ENCODE results near the gene MICAL2.

The MICAL2 gene

DNA sequence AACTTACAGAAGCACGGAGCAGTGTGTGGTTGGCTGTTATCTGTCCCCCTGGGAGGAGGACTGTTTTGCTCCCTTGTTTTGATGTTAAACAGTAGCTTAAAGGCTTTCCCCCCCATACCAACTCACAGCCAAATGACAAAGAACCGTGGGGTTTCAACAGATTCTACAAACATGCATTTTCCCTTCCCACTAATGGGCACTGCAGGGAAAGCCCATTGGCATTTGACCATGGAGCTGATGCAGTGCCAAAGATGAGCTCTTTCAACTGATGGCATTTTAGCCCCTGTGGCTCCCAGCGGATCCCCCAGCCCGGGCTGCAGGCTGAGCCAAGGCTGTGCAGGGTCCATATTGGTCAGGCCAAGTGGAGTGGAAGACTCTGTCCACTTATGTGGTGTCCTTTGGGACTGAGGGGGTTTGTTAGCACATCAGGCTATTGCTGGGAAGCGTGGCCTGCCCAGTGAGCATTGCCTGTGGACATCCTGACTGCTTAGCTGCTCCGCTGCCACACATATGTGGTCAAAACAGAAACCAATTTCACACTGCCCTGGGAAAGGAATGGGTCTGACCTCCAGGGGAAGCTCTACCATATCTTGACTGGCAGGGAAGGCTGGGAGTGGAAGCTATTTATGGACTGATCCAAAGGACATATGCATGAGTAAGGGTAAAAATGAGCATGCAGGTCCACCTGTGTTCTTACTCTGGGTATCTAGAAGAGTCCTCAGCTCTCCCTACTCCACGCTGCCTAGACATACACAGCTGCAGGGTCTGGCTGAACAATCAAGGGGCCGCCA, 150.5 kb downstream of the MICAL2 start:
- no peak for DNase-seq (ENCODE audit: low read depth)
- no peak overlapping the region for H3K4me3 ChIP-seq (ENCODE audit: low read length)
- no peak for TF ChIP-seq CTCF (IDR thresholded peaks at IDR 0.05; ENCODE audit: insufficient read depth, low read depth, low read length, missing control alignments)

DNA sequence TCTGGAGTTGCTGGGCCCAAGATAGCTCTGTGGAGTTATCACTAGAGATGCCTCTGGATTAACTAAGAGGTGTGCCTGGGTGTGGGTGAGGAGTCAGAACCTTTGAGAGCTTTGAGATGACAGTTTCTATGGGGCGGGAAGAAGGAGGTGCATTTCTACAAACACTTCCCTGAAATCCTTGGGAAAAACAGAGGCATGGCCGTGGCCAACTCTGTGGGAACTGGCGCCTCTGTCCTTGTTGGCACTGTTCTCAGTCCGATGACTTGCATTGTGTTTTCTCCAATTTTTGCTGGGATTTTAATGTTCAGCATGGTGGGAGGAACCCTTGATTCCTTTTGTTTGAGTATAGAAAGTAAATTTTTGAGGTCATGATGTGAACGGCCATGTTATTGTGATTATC, 151.2 kb downstream of the MICAL2 start:
- no peak for DNase-seq (ENCODE audit: low read depth)

DNA sequence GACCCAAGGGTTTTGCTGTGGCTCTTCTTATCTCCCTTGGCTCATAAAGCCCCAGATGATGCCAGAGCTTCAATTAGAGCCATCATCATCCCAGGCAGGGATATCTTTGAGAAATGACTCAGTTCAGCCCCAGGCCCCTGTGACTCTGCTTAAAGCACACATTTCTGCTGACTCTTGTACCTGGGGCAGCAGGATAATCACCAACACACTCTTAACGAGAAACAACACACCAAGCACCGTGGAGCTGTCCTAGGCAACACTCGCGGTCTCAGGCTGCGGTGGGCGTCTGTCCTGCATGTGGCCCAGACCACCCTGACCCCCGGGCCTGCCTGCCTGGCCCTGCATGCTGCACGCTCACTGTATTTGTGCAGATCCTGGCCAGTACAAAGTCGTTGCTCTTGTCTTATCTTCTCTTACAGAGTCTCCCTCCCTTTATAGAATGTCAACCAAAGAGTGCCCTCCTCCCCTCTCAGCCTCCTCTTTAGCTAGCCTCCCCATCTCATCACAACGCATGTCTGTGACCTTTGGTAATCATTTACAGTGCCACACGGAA, 152.8 kb downstream of the MICAL2 start:
- DNase-seq (ENCODE audit: low read depth) = peak; percentile 39
- no peak overlapping the region for H3K4me3 ChIP-seq (ENCODE audit: low read length)
- TF ChIP-seq CTCF (IDR thresholded peaks at IDR 0.05; ENCODE audit: insufficient read depth, low read depth, low read length, missing control alignments) = no peak

More for the DNA sequence above, 151.2 kb downstream of the MICAL2 start:
- no peak for TF ChIP-seq CTCF (IDR thresholded peaks at IDR 0.05; ENCODE audit: insufficient read depth, low read depth, low read length, missing control alignments)
- no peak overlapping the region for H3K4me3 ChIP-seq (ENCODE audit: low read length)

- DNase-seq (ENCODE audit: low read depth) = no peak
- TF ChIP-seq CTCF (IDR thresholded peaks at IDR 0.05; ENCODE audit: insufficient read depth, low read depth, low read length, missing control alignments) = no peak
- no peak overlapping the region for H3K4me3 ChIP-seq (ENCODE audit: low read length)
These were observed 154.0 kb downstream of the MICAL2 start for GRCh38 chr11:12264361-12264760.

- H3K4me3 ChIP-seq (ENCODE audit: low read length) = no peak overlapping the region
- TF ChIP-seq CTCF (IDR thresholded peaks at IDR 0.05; ENCODE audit: insufficient read depth, low read depth, low read length, missing control alignments) = no peak
- no peak for DNase-seq (ENCODE audit: low read depth)
These were observed 155.7 kb downstream of the MICAL2 start for GRCh38 chr11:12266132-12266531.

DNA sequence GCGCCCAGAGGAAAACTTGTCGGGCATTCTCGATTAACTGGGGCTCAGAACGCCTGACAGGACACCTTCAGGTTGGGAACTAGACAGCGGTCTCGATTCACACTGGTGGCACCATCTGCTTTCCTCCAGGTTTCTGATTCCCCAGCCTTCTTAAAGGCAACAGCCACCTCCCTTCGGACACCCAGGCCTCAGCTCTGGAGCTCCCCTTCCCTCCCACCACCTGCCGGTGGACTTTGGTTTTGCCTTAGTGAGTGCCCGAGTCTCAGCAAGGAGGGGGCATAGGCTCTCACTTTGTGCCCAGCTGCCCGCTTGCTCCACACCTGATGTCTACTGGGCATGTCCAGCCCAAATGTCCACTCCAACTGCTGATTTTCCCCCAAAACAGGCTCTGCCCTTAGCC, 156.6 kb downstream of the MICAL2 start:
- no peak for DNase-seq (ENCODE audit: low read depth)
- no peak overlapping the region for H3K4me3 ChIP-seq (ENCODE audit: low read length)
- TF ChIP-seq CTCF (IDR thresholded peaks at IDR 0.05; ENCODE audit: insufficient read depth, low read depth, low read length, missing control alignments) = no peak

- H3K4me3 ChIP-seq (ENCODE audit: low read length) = no peak overlapping the region
- no peak for TF ChIP-seq CTCF (IDR thresholded peaks at IDR 0.05; ENCODE audit: insufficient read depth, low read depth, low read length, missing control alignments)
- no peak for DNase-seq (ENCODE audit: low read depth)
These were observed 157.5 kb downstream of the MICAL2 start for GRCh38 chr11:12267921-12268320.

All from epithelial cell of esophagus (primary cell).